T-helper 2 cell (primary cell): ENCODE measurements around the gene MFAP4.

Source experiments
- DNase-seq, 5 experiments: peaks; one replicate each; pipeline versions ENCODE4 v3.0.0 to v3.0.0-alpha.2; 2012 to 2022

Gene MFAP4

GRCh38 chr17:19409509-19409908 lies 22.5 kb upstream of the MFAP4 start:
- DNase-seq = no peak

- no peak for DNase-seq
These were observed 22.1 kb upstream of the MFAP4 start for GRCh38 chr17:19409066-19409465.

DNA sequence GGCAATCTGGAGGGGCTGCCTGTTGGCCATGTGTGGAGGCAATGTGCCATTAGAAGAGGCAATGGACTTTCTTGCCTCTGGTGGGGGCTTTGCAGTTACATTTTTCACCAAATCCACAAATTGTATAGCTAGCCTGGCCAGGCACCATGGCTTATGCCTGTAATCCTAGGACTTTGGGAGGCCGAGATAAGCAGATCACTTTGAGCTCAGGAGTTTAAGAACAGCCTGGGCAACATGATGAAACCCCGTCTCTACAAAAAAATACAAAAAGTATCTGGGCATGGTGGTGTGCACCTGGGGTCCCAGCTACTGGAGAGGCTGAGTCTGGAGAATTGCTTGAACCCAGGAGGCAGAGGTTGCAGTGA lies 21.3 kb upstream of the MFAP4 start:
- no peak for DNase-seq

- no peak for DNase-seq
These were observed 20.8 kb upstream of the MFAP4 start for GRCh38 chr17:19407601-19408345.

DNA sequence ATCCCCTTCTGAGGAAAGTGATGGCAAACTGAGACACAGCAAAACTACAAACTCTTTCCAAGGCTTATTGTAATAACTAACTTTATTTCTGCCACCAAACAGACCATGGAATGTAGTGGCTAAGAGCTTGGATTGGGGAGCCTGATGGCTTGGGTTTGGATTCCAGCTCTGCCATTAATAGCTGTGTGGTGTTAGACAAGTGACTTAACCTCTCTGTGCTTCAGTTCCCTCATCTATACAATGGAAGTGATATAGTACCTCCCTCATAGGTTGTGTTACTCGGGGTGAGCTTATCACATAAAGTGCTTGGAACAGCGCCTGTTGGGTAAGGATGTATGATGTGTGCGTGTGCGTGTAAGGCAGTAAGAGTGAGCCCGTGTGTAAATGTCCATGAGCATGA lies 18.1 kb upstream of the MFAP4 start:
- DNase-seq = no peak

- no peak for DNase-seq
These were observed 17.3 kb upstream of the MFAP4 start for GRCh38 chr17:19404264-19404663.

DNA sequence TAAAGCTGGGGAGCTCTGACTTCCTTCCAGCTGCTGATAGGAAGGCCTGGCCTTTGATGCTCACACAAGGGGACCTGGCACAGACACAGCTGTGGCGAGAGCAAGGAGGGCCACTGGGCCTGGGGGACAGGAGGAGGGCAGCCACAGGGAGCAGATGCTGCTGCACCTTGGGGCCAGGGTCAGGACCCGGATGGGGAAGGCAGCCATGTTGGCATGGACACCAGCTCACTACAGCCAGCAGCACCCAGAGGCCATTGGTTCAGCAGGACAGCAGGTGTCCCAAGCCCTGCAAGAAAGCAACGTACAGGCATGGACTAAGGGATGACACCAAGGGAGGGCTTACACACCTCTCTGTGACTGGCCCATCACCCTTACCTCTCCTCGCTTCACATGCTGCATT lies 16.0 kb upstream of the MFAP4 start:
- no peak for DNase-seq

- no peak for DNase-seq
These were observed 15.2 kb upstream of the MFAP4 start for GRCh38 chr17:19402171-19402570.

- DNase-seq = no peak
These were observed 14.5 kb upstream of the MFAP4 start for GRCh38 chr17:19401321-19402010.

- DNase-seq = no peak
These were observed 12.9 kb upstream of the MFAP4 start for GRCh38 chr17:19399750-19400450.

- no peak for DNase-seq
These were observed 11.6 kb upstream of the MFAP4 start for GRCh38 chr17:19398301-19399181.

DNA sequence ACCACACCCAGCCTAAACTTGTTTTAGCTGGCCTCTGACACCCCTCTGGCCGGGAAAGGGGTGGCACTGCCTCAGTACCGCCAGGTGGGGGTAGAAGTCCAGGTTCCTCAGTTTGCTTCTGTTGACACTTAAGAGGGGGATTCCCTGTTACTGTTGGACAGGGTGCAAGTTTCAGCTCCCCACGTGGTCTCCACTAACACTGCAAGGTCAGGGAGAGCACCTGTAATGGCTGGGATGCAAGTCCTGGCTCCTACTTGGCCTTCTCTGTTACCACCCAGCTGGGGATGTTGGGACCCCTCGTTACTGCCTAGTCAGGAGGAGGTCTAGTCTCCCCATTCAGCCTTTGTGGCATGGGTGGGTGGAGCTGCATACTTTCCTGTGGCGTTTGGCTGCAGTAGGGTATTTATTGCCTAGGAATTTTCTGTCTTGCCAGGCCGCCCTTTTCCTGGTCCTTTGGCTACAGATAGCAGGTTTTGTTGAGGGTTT lies 10.6 kb upstream of the MFAP4 start:
- no peak for DNase-seq

DNA sequence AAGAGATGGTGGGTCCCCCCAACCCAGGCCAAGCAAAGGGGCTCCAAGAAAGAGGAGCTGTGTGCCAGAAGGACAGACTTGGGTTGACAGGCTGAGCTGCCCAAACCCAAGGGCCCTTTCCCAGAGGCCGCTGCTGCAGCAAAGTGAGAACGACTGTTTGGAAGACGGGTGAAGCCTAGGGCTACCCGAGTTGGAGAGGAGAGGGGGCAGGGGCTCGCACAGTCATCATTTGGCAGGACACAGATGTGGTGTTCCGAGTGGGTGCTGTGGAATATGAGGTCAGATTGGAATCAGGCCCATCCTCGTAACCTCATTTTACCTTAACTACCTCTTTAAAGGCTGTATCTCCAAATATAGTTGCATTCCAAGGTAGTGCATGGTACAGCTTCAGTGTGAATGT lies 5.3 kb upstream of the MFAP4 start:
- DNase-seq = no peak

DNA sequence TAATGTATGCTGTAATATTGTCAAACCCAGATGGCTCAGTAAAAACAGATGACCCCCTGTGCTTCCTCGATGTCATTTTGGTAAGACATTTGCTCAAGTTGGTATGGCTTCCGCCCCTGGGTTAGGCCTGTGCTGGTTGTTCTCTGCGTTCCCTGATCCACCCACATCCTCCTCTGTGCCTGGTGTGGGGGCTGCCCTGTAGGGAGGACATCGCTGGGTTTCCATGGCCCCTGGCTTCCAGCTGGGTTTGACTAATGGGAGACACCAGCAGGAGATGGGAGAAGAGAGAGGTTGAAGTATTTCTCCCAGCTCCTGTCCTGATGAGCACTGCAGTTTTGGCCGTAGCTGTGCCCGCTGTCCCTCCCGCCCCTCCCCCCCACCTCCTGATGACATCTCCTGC lies 4.4 kb upstream of the MFAP4 start:
- DNase-seq = no peak

- no peak for DNase-seq
These were observed 4.0 kb upstream of the MFAP4 start for GRCh38 chr17:19390951-19391350.

DNA sequence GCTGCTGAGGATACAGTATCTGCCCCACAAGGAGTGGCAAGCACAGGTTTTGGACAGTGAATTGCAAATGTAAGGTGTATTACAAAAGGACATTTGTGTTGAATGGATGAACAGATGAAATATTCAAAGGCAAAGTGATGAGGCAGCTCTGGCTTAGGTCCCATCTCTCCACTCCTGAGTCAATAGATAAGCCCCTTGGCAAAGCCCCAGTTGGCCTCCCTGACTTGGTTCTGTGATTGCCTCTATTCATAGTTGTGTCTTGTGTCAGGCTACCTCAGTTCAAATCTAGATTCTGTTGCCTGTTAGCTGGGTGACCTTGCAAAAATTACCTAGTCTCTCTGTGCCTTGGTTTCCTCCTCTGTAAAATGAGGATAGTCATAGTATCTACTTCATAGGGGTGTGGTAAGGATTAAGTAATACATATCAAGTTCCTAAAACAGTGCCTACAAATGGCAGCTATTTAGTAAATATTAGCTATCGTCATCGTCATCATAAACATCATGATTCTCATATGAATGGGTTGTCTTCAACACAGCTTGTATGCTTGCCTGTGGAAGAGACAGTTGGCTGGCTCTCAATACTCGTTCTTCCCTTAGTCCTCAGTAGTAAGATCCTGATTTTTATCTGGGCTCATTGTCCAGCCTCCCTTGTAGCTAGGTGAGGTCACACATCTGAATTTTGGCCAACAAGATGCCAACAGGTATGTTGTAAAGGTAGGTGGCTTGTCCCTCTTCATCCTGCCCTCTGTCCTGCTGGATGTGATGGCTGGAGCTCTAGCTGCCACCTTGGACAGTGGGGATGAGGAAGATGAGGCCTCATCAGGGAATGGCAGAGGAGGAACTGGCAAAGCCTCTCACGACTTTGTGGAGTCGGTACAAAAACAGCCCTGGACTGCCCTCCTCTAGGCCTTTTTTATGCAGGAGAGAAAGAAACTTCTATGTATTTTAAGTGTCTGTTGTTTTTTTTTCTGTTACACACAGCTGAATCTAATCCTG lies 2.1 kb upstream of the MFAP4 start:
- no peak for DNase-seq

DNA sequence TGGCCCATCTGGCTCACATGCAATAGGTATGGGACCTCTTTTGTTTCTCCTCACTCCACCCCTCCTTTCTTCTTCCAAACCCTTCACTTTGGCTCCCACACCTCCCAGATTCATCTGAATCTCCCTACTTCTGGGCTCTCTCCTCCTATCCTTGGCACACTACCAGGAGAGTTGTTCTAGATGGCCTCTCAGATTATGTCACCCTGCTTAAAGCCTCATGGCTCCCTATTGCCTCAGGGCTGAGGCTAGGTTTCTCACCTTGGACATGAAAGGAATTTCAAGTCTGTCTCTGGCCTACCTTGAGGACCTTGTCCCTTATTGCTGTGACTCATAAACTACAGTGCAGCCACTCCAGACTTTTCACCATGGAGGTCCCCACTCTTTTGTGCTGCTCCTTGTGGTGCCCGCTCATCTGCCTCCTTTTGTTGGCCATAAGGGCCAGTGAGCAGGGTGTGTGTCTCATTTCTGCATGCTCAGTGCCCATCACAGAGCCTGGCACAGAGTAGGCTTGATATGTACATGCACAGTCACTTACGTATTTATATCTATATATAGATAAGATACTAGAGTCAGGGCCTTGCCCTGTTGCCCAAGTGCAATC lies 1.0 kb upstream of the MFAP4 start:
- no peak for DNase-seq

- no peak for DNase-seq
These were observed 700 bp downstream of the MFAP4 start for GRCh38 chr17:19386051-19386929.

DNA sequence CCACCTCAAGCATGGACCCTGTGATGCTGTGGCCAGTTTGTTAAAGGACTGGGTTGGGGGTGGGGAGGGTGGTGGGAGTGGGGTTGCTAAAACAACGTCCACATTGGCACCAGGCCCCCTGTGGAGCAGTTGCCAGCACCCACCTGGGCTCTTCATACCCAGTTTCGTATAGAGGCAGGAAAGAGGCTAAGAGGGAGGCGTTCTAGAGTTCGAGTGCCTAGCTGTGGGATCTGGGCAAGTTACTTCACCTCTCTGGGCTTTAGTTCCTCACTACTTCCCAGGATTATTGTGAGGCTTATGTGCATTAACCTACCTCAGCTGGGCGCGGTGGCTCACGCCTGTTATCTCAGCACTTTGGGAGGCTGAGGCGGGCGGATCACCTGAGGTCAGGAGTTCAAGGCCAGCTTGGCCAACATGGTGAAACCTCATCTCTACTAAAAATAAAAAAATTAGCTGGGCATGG lies 1.4 kb downstream of the MFAP4 start:
- DNase-seq = no peak
